ENCODE results near the gene CDH23. TPM values are rescaled to one million over a fixed set of nuclear protein-coding genes. Genes with fewer than 3 reads are reported as not detected.
A peak's percentile ranks its signal among the peaks of the same experiment; 100 is the strongest.

The CDH23 gene
- total and polyA plus RNA-seq, 2 experiments from 2014 or later = 0.30 to 1.5 TPM

DNA sequence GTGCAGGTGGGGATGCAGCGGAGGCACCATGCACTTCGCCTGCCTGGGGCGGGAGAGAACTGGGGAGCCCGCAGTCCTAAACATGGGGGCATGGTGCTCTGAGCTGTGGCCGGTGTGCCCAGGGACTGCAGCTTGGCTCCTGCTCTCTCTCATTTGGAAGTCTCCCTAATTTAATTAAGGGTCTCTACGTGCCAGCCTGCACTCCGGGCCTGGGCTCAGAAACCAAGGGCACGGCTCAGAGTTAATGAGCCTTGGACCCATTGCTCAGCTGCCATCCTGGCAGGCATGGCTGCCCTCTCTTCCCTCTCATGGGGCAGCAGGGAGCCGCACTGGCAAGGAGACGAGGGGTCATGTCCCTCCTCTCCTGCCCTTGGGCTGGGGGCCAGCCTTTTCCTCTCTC is 115.6 kb downstream of the CDH23 start:
- no peaks in the 10 kb centered on the region for H3K9me3 ChIP-seq (ENCODE audit: low read depth)
- H4K20me1 ChIP-seq (ENCODE audit: insufficient read depth, poor library complexity, severe bottlenecking) = no peaks in the 10 kb centered on the region
- H3K4me2 ChIP-seq = no peak overlapping the region
- WGBS (ENCODE audit: low lambda C conversion rate, missing lambda C conversion rate) = 89% methylated on average over 10 of the region's 10 CpGs
- no peak overlapping the region for H2AFZ ChIP-seq
- H3K9me2 ChIP-seq (replicated peaks; ENCODE audit: insufficient read depth) = no peaks in the 10 kb centered on the region
- DNase-seq (ENCODE audit: low spot score) = no peak
- H3K27me3 ChIP-seq = no peaks in the 10 kb centered on the region
- H3K36me3 ChIP-seq (replicated peaks; ENCODE audit: insufficient read depth, low read depth) = no peaks in the 10 kb centered on the region
- TF ChIP-seq, protein P1, sequence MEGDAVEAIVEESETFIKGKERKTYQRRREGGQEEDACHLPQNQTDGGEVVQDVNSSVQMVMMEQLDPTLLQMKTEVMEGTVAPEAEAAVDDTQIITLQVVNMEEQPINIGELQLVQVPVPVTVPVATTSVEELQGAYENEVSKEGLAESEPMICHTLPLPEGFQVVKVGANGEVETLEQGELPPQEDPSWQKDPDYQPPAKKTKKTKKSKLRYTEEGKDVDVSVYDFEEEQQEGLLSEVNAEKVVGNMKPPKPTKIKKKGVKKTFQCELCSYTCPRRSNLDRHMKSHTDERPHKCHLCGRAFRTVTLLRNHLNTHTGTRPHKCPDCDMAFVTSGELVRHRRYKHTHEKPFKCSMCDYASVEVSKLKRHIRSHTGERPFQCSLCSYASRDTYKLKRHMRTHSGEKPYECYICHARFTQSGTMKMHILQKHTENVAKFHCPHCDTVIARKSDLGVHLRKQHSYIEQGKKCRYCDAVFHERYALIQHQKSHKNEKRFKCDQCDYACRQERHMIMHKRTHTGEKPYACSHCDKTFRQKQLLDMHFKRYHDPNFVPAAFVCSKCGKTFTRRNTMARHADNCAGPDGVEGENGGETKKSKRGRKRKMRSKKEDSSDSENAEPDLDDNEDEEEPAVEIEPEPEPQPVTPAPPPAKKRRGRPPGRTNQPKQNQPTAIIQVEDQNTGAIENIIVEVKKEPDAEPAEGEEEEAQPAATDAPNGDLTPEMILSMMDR (IDR thresholded peaks at IDR 0.05; ENCODE audit: poor library complexity) = no peak
- no peak for TF ChIP-seq EZH2 (IDR thresholded peaks at IDR 0.05; ENCODE audit: borderline replicate concordance)
- peaks cover 16% of the 10 kb centered on the region for H3K4me1 ChIP-seq (ENCODE audit: insufficient read depth)
- H3K79me2 ChIP-seq = no peaks in the 10 kb centered on the region
- no peak overlapping the region for H3K27ac ChIP-seq
- H3K4me3 ChIP-seq = no peak overlapping the region

DNA sequence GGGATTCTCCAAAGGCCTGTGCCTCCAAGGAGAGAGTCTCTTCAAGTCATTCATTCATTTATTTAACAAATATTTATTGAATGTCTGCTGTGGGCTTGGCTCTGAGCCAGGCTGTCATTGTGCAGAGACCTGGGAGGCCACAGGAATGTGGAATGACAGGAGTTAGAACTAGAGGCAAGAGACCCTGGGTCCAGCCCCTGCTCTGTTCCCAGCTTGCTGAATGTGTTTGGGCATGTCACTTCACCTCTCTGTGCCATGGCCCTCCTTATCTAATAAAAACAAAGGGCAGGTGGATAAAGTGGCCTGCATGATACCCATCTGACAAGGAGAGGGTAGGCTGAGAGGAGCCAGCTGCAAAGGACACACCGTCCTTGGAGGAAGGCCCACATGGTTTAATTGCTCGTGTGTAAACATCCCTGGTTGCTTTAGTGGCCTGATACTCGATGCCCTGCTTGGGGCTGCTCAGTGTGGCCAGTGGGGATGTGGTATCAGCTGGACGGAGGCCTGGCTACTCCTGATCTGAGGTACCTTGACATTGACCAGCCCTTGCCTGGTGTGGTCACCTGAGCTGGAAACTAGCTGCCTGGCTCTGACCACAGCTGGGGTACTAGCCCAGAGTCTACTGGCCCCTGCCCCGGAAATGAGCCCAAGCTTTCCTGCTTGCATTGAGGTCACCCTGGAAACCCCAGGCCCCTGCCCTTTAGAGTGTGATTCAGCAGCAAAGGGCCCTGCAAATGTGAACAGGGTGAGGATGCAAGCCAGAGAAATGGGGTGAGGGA is 116.2 kb downstream of the CDH23 start:
- Histone ChIP-seq H3K36me3 (replicated peaks; ENCODE audit: insufficient read depth, low read depth) (no peaks in the 10 kb centered on the region), H2AFZ (no peak overlapping the region), H3K9me3 (ENCODE audit: low read depth) (no peaks in the 10 kb centered on the region), H4K20me1 (ENCODE audit: insufficient read depth, poor library complexity, severe bottlenecking) (no peaks in the 10 kb centered on the region), H3K9me2 (replicated peaks; ENCODE audit: insufficient read depth) (no peaks in the 10 kb centered on the region), H3K27me3 (no peaks in the 10 kb centered on the region), H3K4me3 (no peak overlapping the region), H3K4me1 (ENCODE audit: insufficient read depth) (peaks cover 16% of the 10 kb centered on the region), H3K27ac (no peak overlapping the region), H3K79me2 (no peaks in the 10 kb centered on the region), H3K4me2 (no peak overlapping the region)
- TF ChIP-seq, protein P1 (IDR thresholded peaks at IDR 0.05; ENCODE audit: poor library complexity) = no peak
- TF ChIP-seq EZH2phosphoT487 (IDR thresholded peaks at IDR 0.05; ENCODE audit: low read depth, severe bottlenecking, unreplicated experiment) (no peak), EZH2 (IDR thresholded peaks at IDR 0.05; ENCODE audit: borderline replicate concordance) (no peak)
- peak; percentile 67 for DNase-seq (ENCODE audit: low spot score)
- 45% methylated on average over 5 of the region's 5 CpGs for WGBS (ENCODE audit: low lambda C conversion rate, missing lambda C conversion rate)

DNA sequence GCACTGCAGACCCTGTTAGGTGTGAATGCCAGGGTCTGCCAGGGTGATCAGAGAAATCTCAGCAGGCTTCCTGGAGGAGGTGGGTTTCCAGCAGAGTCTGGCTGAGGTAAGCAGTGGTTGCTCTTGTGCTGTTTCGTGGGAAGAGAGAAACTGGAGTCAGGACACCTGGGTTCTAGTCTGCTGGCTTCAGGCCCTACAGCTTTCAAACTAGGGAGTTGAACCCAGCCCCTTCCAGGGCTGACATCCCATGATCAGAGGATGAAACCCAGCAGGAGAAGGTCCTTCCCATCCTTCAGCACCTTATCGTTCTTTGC is 116.8 kb downstream of the CDH23 start:
- no peak overlapping the region for H3K4me2 ChIP-seq
- TF ChIP-seq, protein P1 (IDR thresholded peaks at IDR 0.05; ENCODE audit: poor library complexity) = no peak
- no peak for TF ChIP-seq EZH2phosphoT487 (IDR thresholded peaks at IDR 0.05; ENCODE audit: low read depth, severe bottlenecking, unreplicated experiment)
- no peak for TF ChIP-seq EZH2 (IDR thresholded peaks at IDR 0.05; ENCODE audit: borderline replicate concordance)
- no peaks in the 10 kb centered on the region for H3K9me2 ChIP-seq (replicated peaks; ENCODE audit: insufficient read depth)
- H3K4me1 ChIP-seq (ENCODE audit: insufficient read depth) = peaks cover 16% of the 10 kb centered on the region
- no peak for DNase-seq (ENCODE audit: low spot score)
- H3K36me3 ChIP-seq (replicated peaks; ENCODE audit: insufficient read depth, low read depth) = no peaks in the 10 kb centered on the region
- no peaks in the 10 kb centered on the region for H3K27me3 ChIP-seq
- H3K27ac ChIP-seq = no peak overlapping the region
- no peak overlapping the region for H2AFZ ChIP-seq
- H3K79me2 ChIP-seq = no peaks in the 10 kb centered on the region
- no peaks in the 10 kb centered on the region for H4K20me1 ChIP-seq (ENCODE audit: insufficient read depth, poor library complexity, severe bottlenecking)
- 92% methylated on average over 2 of the region's 2 CpGs for WGBS (ENCODE audit: low lambda C conversion rate, missing lambda C conversion rate)
- H3K9me3 ChIP-seq (ENCODE audit: low read depth) = no peaks in the 10 kb centered on the region
- H3K4me3 ChIP-seq = no peak overlapping the region
